H1 (cell line): Measurements from ENCODE around the gene SSB. TPM values are rescaled to one million over a fixed set of nuclear protein-coding genes. Genes with fewer than 3 reads are reported as not detected.

Experiments used
- CTCF ChIA-PET: fragments of 300-600 bp; sonication (Branson Sonifier 250); formaldehyde crosslinking; loops from one replicate; lab custom pipeline; 2021; ENCODE audit not compliant: partially characterized antibody; lab: Charles Lee
- POLR2A ChIA-PET: fragments of 300-600 bp; sonication (Branson Sonifier 250); formaldehyde crosslinking; loops from one replicate; lab custom pipeline; 2021; ENCODE audit warnings: inconsistent platforms; ENCODE audit not compliant: partially characterized antibody; lab: Charles Lee
- DNase-seq, 2 experiments: peaks; one replicate each; pipeline versions ENCODE4 v3.0.0 to v3.0.0-alpha.2; 2010 to 2022; ENCODE audit warnings: low spot score in 2 of 2, low read depth in 1 of 2, mixed read lengths in 1 of 2
- FAIRE-seq: peaks from 2 replicates; lab custom pipeline; 2011; peaks lifted over from hg19 to GRCh38; lab: Jason Lieb, UNC
- H2AFZ ChIP-seq: 2 replicates; pipeline ENCODE4 v1.8.1; 2012; ENCODE audit warnings: low read length, inconsistent platforms
- H2AK5ac ChIP-seq: 2 replicates; pipeline ENCODE4 v1.6.1; 2013; ENCODE audit warnings: low read depth, low read length
- H2BK120ac ChIP-seq: replicated peaks from 2 replicates; pipeline ENCODE3; 2013; ENCODE audit warnings: low read depth, low read length, inconsistent platforms
- H2BK12ac ChIP-seq: 2 replicates; pipeline ENCODE4 v1.6.1; 2013; ENCODE audit warnings: low read depth, low read length
- H2BK15ac ChIP-seq: 2 replicates; pipeline ENCODE4 v1.6.1; 2013; ENCODE audit warnings: low read length
- H2BK20ac ChIP-seq: 2 replicates; pipeline ENCODE4 v1.6.1; 2013; ENCODE audit warnings: low read length
- H2BK5ac ChIP-seq: 2 replicates; pipeline ENCODE4 v1.6.1; 2013; ENCODE audit warnings: low read depth, low read length
- H3K14ac ChIP-seq: 2 replicates; pipeline ENCODE4 v1.6.1; 2013; ENCODE audit warnings: inconsistent platforms; ENCODE audit not compliant: insufficient read length
- H3K18ac ChIP-seq: 2 replicates; pipeline ENCODE4 v1.6.1; 2013; ENCODE audit warnings: low read length; ENCODE audit errors: extremely low read depth
- H3K23ac ChIP-seq: 2 replicates; pipeline ENCODE4 v1.6.1; 2013; ENCODE audit warnings: inconsistent platforms; ENCODE audit not compliant: insufficient read length
- H3K23me2 ChIP-seq: 2 replicates; pipeline ENCODE4 v1.6.1; 2013; ENCODE audit warnings: low read depth, low read length
- H3K27ac ChIP-seq: 2 replicates; pipeline ENCODE4 v1.6.1; 2011; ENCODE audit warnings: low read depth, low read length, inconsistent platforms
- H3K27me3 ChIP-seq, 4 experiments: replicated peaks in 1 of 4; 1 replicate in 1 of 4; 2 replicates in 3 of 4; pipeline versions ENCODE4 v1.6.1 to v1.8.1; 2011 to 2013; ENCODE audit warnings: low read length in 3 of 4, mild to moderate bottlenecking in 3 of 4, inconsistent platforms in 2 of 4, mixed read lengths in 2 of 4, moderate library complexity in 1 of 4; ENCODE audit not compliant: control insufficient read depth in 3 of 4, insufficient read depth in 3 of 4; ENCODE audit errors: extremely low read depth in 1 of 4
- H3K36me3 ChIP-seq, 4 experiments: 2 replicates each; pipeline versions ENCODE4 v1.6.1 to v1.8.1; 2011 to 2013; ENCODE audit warnings: mild to moderate bottlenecking in 4 of 4, low read length in 3 of 4, moderate library complexity in 2 of 4, control low read depth in 1 of 4, inconsistent platforms in 1 of 4; ENCODE audit not compliant: insufficient read depth in 4 of 4, control insufficient read depth in 2 of 4
- H3K4ac ChIP-seq: replicated peaks from 2 replicates; pipeline ENCODE3; 2013; ENCODE audit warnings: low read length, low read depth, mixed read lengths, inconsistent platforms; ENCODE audit not compliant: insufficient read length
- H3K4me1 ChIP-seq, 4 experiments: replicated peaks in 1 of 4; 1 replicate in 1 of 4; 2 replicates in 3 of 4; pipeline versions ENCODE4 v1.6.1 to v1.8.1; 2011 to 2013; ENCODE audit warnings: low read length in 3 of 4, inconsistent platforms in 2 of 4, mixed read lengths in 1 of 4; ENCODE audit not compliant: insufficient read depth in 4 of 4, control insufficient read depth in 3 of 4
- H3K4me2 ChIP-seq, 2 experiments: 2 replicates each; pipeline versions ENCODE4 v1.6.1 to v1.8.1; 2011 to 2013; ENCODE audit warnings: low read depth in 2 of 2, low read length in 2 of 2, control low read depth in 1 of 2, inconsistent platforms in 1 of 2, mild to moderate bottlenecking in 1 of 2; ENCODE audit not compliant: insufficient read depth in 1 of 2
- H3K4me3 ChIP-seq, 4 experiments: fragments of 200-600, 300-600 bp in 1 of 4; sonication (generic), shearing (Covaris generic), sonication (Bioruptor Twin) in 1 of 4; 2 replicates each; pipeline versions ENCODE4 v1.5.1 to v1.8.1; 2011 to 2016; ENCODE audit warnings: low read length in 4 of 4, low read depth in 3 of 4, control low read depth in 2 of 4, inconsistent platforms in 2 of 4, mild to moderate bottlenecking in 2 of 4, mixed read lengths in 1 of 4, moderate library complexity in 1 of 4; ENCODE audit not compliant: insufficient read depth in 2 of 4; ENCODE audit errors: extremely low read depth in 1 of 4
- H3K56ac ChIP-seq: replicated peaks from 2 replicates; pipeline ENCODE3; 2013; ENCODE audit warnings: low read depth, mild to moderate bottlenecking, mixed read lengths, low read length, inconsistent platforms; ENCODE audit not compliant: insufficient read length
- H3K79me1 ChIP-seq: 2 replicates; pipeline ENCODE4 v1.6.1; 2013; ENCODE audit warnings: low read depth, low read length, control low read depth
- H3K79me2 ChIP-seq, 2 experiments: 2 replicates each; pipeline versions ENCODE4 v1.6.1 to v1.8.1; 2012 to 2013; ENCODE audit warnings: low read length in 2 of 2, mild to moderate bottlenecking in 2 of 2, inconsistent platforms in 1 of 2; ENCODE audit not compliant: insufficient read depth in 2 of 2, control insufficient read depth in 1 of 2
- H3K9ac ChIP-seq, 4 experiments: replicated peaks in 1 of 4; 1 replicate in 1 of 4; 2 replicates in 3 of 4; pipeline versions ENCODE4 v1.6.1 to v1.8.1; 2011 to 2013; ENCODE audit warnings: low read depth in 3 of 4, low read length in 3 of 4, control low read depth in 2 of 4, mild to moderate bottlenecking in 2 of 4, moderate library complexity in 2 of 4, inconsistent platforms in 1 of 4; ENCODE audit errors: extremely low read depth in 1 of 4
- H3K9me3 ChIP-seq, 2 experiments: 2 replicates each; pipeline versions ENCODE4 v1.6.1 to v1.8.1; 2012 to 2013; ENCODE audit warnings: mild to moderate bottlenecking in 2 of 2, moderate library complexity in 2 of 2, control low read depth in 1 of 2, inconsistent platforms in 1 of 2, low read depth in 1 of 2, low read length in 1 of 2, mixed read lengths in 1 of 2; ENCODE audit not compliant: insufficient read depth in 2 of 2
- H4K20me1 ChIP-seq, 2 experiments: replicated peaks in 1 of 2; 2 replicates each; pipeline versions ENCODE3 to v1.8.1; 2011 to 2013; ENCODE audit warnings: inconsistent platforms in 2 of 2, low read length in 2 of 2, mild to moderate bottlenecking in 1 of 2; ENCODE audit not compliant: insufficient read depth in 2 of 2, control insufficient read depth in 1 of 2
- H4K5ac ChIP-seq: 2 replicates; pipeline ENCODE4 v1.6.1; 2013; ENCODE audit warnings: low read length, low read depth, mixed read lengths, inconsistent platforms; ENCODE audit not compliant: insufficient read length
- H4K8ac ChIP-seq: 2 replicates; pipeline ENCODE4 v1.8.0; 2013; ENCODE audit warnings: mild to moderate bottlenecking, moderate library complexity, low read length, inconsistent platforms; ENCODE audit not compliant: insufficient read depth; ENCODE audit errors: extremely low read depth
- H4K91ac ChIP-seq: replicated peaks from 2 replicates; pipeline ENCODE3; 2013; ENCODE audit warnings: low read length, mixed read lengths, inconsistent platforms; ENCODE audit not compliant: insufficient read length
- ASH2L ChIP-seq: fragments of 200-600, 300-600 bp; sonication (generic); IDR thresholded peaks from one replicate; pipeline ENCODE4 v1.7.1; 2017; ENCODE audit warnings: low read length
- CHD2 ChIP-seq: IDR thresholded peaks from 2 replicates; pipeline ENCODE4 v1.6.1; 2012; ENCODE audit warnings: low read length, improper control_type of control experiment
- CTCF ChIP-seq, 3 experiments: IDR thresholded peaks; 1 replicate in 2 of 3; 2 replicates in 1 of 3; pipeline versions ENCODE4 v1.5.1 to v1.6.1; 2011; ENCODE audit warnings: low read length in 3 of 3, mild to moderate bottlenecking in 3 of 3, inconsistent platforms in 2 of 3, low read depth in 1 of 3, moderate library complexity in 1 of 3; ENCODE audit not compliant: insufficient read depth in 1 of 3; ENCODE audit errors: control extremely low read depth in 1 of 3
- JUN ChIP-seq: IDR thresholded peaks from 2 replicates; pipeline ENCODE4 v1.6.1; 2011; ENCODE audit warnings: low read depth, mild to moderate bottlenecking, improper control_type of control experiment, low read length
- JUND ChIP-seq: IDR thresholded peaks from 2 replicates; pipeline ENCODE4 v1.6.1; 2011; ENCODE audit warnings: mild to moderate bottlenecking, improper control_type of control experiment, low read length
- KDM4A ChIP-seq: IDR thresholded peaks from one replicate; pipeline ENCODE4 v1.7.1; 2012; ENCODE audit warnings: low read depth, mild to moderate bottlenecking, moderate library complexity, low read length, inconsistent platforms; ENCODE audit not compliant: severe bottlenecking
- KDM5A ChIP-seq: fragments of 200-600 bp; IDR thresholded peaks from 2 replicates; pipeline ENCODE4 v1.7.1; 2012; ENCODE audit warnings: mild to moderate bottlenecking, low read length, inconsistent platforms, mixed read lengths
- RAD21 ChIP-seq, 2 experiments: IDR thresholded peaks in 1 of 2; conservative IDR thresholded peaks in 1 of 2; 2 replicates each; pipeline ENCODE4 v1.6.1; 2011; ENCODE audit warnings: low read depth in 2 of 2, low read length in 2 of 2, improper control_type of control experiment in 1 of 2, inconsistent platforms in 1 of 2, mild to moderate bottlenecking in 1 of 2, moderate library complexity in 1 of 2
- RBBP5 ChIP-seq: IDR thresholded peaks from 2 replicates; pipeline ENCODE4 v1.7.1; 2012; ENCODE audit warnings: low read depth, mild to moderate bottlenecking, inconsistent platforms, low read length, moderate library complexity, borderline replicate concordance
- RNF2 ChIP-seq: fragments of 200-900, 300-1000 bp; sonication (generic); IDR thresholded peaks from 2 replicates; pipeline ENCODE4 v1.7.1; 2016; ENCODE audit warnings: borderline replicate concordance, low read depth, mild to moderate bottlenecking, antibody characterized with exemption, low read length; ENCODE audit not compliant: poor library complexity, severe bottlenecking; ENCODE audit errors: missing control alignments
- WGBS, 2 experiments: shearing (Covaris generic) in 1 of 2; methylation state at CpG; one replicate each; pipeline versions ENCODE4 v1.1.6 to v1.1.7; 2013 to 2015; ENCODE audit warnings: low lambda C conversion rate in 2 of 2, mixed read lengths in 2 of 2, inconsistent platforms in 1 of 2, low coverage in 1 of 2, missing lambda C conversion rate in 1 of 2; ENCODE audit not compliant: insufficient replicate concordance in 2 of 2, insufficient coverage in 1 of 2, insufficient read length in 1 of 2; ENCODE audit errors: extremely low coverage in 1 of 2, missing lambda C conversion rate in 1 of 2; 5-methylcytosine and 5-hydroxymethylcytosine counted together
- polyA plus RNA-seq, 7 experiments: library from polyadenylated mRNA; depleted of rRNA in 3 of 7; stranded (reverse) in 5 of 7; unstranded in 2 of 7; fragments of >200 nt in 5 of 7; fragments of 200-250 nt in 2 of 7; gene quantifications; 1 replicate in 5 of 7; 2 replicates in 1 of 7; 4 replicates in 1 of 7; pipeline versions ENCODE4 v1.2.1 to v1.2.3, GENCODE V29; 2011 to 2013; ENCODE audit warnings: missing spikeins in 2 of 7, mixed read lengths in 2 of 7
- total RNA-seq: library from RNA; stranded (reverse); fragmentation: NEBNext Ultra II Directional; extraction: Animal tissue kit (Norgen Biotek cat#: 25700); gene quantifications from 2 replicates; pipeline ENCODE4 v1.2.1, GENCODE V29; 2021

The SSB gene
- total and polyA plus RNA-seq, 2 of the 8 experiments (the other 6 are each of a cell fraction or from before 2014, with no cell fraction given): 60.8 to 270 TPM

- no peaks in the 10 kb centered on the region for H3K79me2 ChIP-seq
- H3K27me3 ChIP-seq: no peaks in the 10 kb centered on the region
- peaks cover 0 to 20% (median 2%) of the 10 kb centered on the region in 4 experiments; a peak in 2 of 8 replicates for H3K36me3 ChIP-seq
- H4K5ac ChIP-seq: no peak overlapping the region
- H2AK5ac ChIP-seq: no peak overlapping the region
- no peak overlapping the region for H3K23ac ChIP-seq
- H3K9ac ChIP-seq: no peak overlapping the region
- H3K23me2 ChIP-seq: no peaks in the 10 kb centered on the region
- no peak overlapping the region for H2BK5ac ChIP-seq
- 94% methylated on average over 4 of the region's 4 CpGs; no CpG with 5 or more reads in 1 of the 2 experiments for WGBS, 2 experiments
- H3K18ac ChIP-seq: no peak overlapping the region
- H3K4ac ChIP-seq: no peak overlapping the region
- H2BK15ac ChIP-seq: no peak overlapping the region
- no peak overlapping the region for H2AFZ ChIP-seq
- no peak overlapping the region for H3K14ac ChIP-seq
- no peak for FAIRE-seq
- no peak for DNase-seq
- no peak overlapping the region for H2BK20ac ChIP-seq
- ChIA-PET POLR2A (interaction anchor here (1.0 to 1.3 kb wide), 2 partner anchors 16 to 24 kb away, joined by 3 read pairs; no protein-coding TSS in a partner anchor), CTCF (no interaction called here)
- no peaks in the 10 kb centered on the region for H3K79me1 ChIP-seq
- H3K4me2 ChIP-seq: no peak overlapping the region
- H3K4me1 ChIP-seq: no peaks in the 10 kb centered on the region
- H3K56ac ChIP-seq: no peak overlapping the region
- H4K91ac ChIP-seq: no peak overlapping the region
- H2BK120ac ChIP-seq: no peak overlapping the region
- peaks cover 0 to 1% of the 10 kb centered on the region in 2 experiments for H4K20me1 ChIP-seq
- H3K27ac ChIP-seq: no peak overlapping the region
- peaks cover 0 to 6% of the 10 kb centered on the region in 2 experiments; a peak in 2 of 4 replicates for H3K9me3 ChIP-seq
- no peak overlapping the region for H2BK12ac ChIP-seq
- no peak overlapping the region for H3K4me3 ChIP-seq
- no peak overlapping the region for H4K8ac ChIP-seq
- TF ChIP-seq RBBP5: no peak
- no peak for TF ChIP-seq KDM5A
- TF ChIP-seq JUND: no peak
- no peak for TF ChIP-seq RAD21 (IDR thresholded peaks at IDR 0.05 in 1 of 2, conservative IDR thresholded peaks at IDR 0.05 in 1 of 2; ENCODE audit: low read depth in 2 of 2, low read length in 2 of 2)
- no peak for TF ChIP-seq KDM4A
- TF ChIP-seq RNF2: no peak
- no peak for TF ChIP-seq ASH2L
- no peak for TF ChIP-seq JUN
- TF ChIP-seq CHD2: no peak
- no peak for TF ChIP-seq CTCF (IDR thresholded peaks at IDR 0.05; ENCODE audit: control extremely low read depth in 1 of 3, insufficient read depth in 1 of 3, low read depth in 1 of 3, low read length in 3 of 3)
Measured at GRCh38 chr2:169756342-169756741, 42.3 kb upstream of the SSB start.
